H9 (cell line): Measurements from ENCODE around the gene CARTPT. TPM values are rescaled to one million over a fixed set of nuclear protein-coding genes. Genes with fewer than 3 reads are reported as not detected.

Experiments used
- DNase-seq: peaks from one replicate; pipeline ENCODE4 v3.0.0-alpha.2; 2017
- H2AFZ ChIP-seq: one replicate; pipeline ENCODE4 v1.6.1; 2013; ENCODE audit warnings: mild to moderate bottlenecking, low read length, control low read depth, moderate library complexity
- H2AK5ac ChIP-seq: 2 replicates; pipeline ENCODE4 v1.6.1; 2013; ENCODE audit warnings: low read length, control low read depth, mixed read lengths; ENCODE audit not compliant: insufficient read length
- H2BK120ac ChIP-seq: one replicate; pipeline ENCODE4 v1.6.1; 2013; ENCODE audit warnings: low read depth, mild to moderate bottlenecking, low read length, control low read depth, inconsistent platforms; ENCODE audit not compliant: poor library complexity, severe bottlenecking
- H2BK12ac ChIP-seq: 2 replicates; pipeline ENCODE4 v1.6.1; 2013; ENCODE audit warnings: low read length, control low read depth, mixed read lengths, low read depth; ENCODE audit not compliant: insufficient read length
- H2BK15ac ChIP-seq: 2 replicates; pipeline ENCODE4 v1.6.1; 2013; ENCODE audit warnings: low read depth, low read length, control low read depth
- H2BK20ac ChIP-seq: one replicate; pipeline ENCODE4 v1.6.1; 2013; ENCODE audit warnings: low read depth, mild to moderate bottlenecking, low read length, control low read depth, inconsistent platforms; ENCODE audit not compliant: poor library complexity, severe bottlenecking
- H2BK5ac ChIP-seq: 2 replicates; pipeline ENCODE4 v1.6.1; 2013; ENCODE audit warnings: low read length, control low read depth, mixed read lengths; ENCODE audit not compliant: insufficient read length
- H3K14ac ChIP-seq: 2 replicates; pipeline ENCODE4 v1.6.1; 2013; ENCODE audit warnings: low read length, control low read depth; ENCODE audit not compliant: insufficient read depth
- H3K18ac ChIP-seq: 2 replicates; pipeline ENCODE4 v1.6.1; 2013; ENCODE audit warnings: low read depth, mild to moderate bottlenecking, mixed read lengths, low read length, control low read depth; ENCODE audit not compliant: insufficient read length
- H3K23ac ChIP-seq: 2 replicates; pipeline ENCODE4 v1.6.1; 2013; ENCODE audit warnings: low read length, control low read depth, mixed read lengths, low read depth; ENCODE audit not compliant: insufficient read length
- H3K23me2 ChIP-seq: 2 replicates; pipeline ENCODE4 v1.6.1; 2013; ENCODE audit warnings: low read depth, mild to moderate bottlenecking, mixed read lengths, low read length, control low read depth; ENCODE audit not compliant: insufficient read length, poor library complexity, severe bottlenecking
- H3K27ac ChIP-seq: 2 replicates; pipeline ENCODE4 v1.5.1; 2013; ENCODE audit warnings: low read length, control low read depth, mixed read lengths, low read depth; ENCODE audit not compliant: insufficient read length
- H3K27me3 ChIP-seq: 2 replicates; pipeline ENCODE4 v1.6.1; 2013; ENCODE audit warnings: low read length, control low read depth, inconsistent platforms; ENCODE audit not compliant: insufficient read depth
- H3K4ac ChIP-seq: 2 replicates; pipeline ENCODE4 v1.6.1; 2013; ENCODE audit warnings: low read depth, mild to moderate bottlenecking, control low read depth, inconsistent platforms, low read length, moderate library complexity
- H3K4me1 ChIP-seq: 2 replicates; pipeline ENCODE4 v1.6.1; 2013; ENCODE audit warnings: low read length, control low read depth, inconsistent platforms; ENCODE audit not compliant: insufficient read depth
- H3K4me2 ChIP-seq: 2 replicates; pipeline ENCODE4 v1.6.1; 2013; ENCODE audit warnings: low read length, control low read depth, mixed read lengths; ENCODE audit not compliant: insufficient read length, insufficient read depth
- H3K56ac ChIP-seq: 2 replicates; pipeline ENCODE4 v1.6.1; 2013; ENCODE audit warnings: low read depth, mild to moderate bottlenecking, mixed read lengths, low read length, control low read depth; ENCODE audit not compliant: insufficient read length
- H3K79me1 ChIP-seq: 2 replicates; pipeline ENCODE4 v1.6.1; 2013; ENCODE audit warnings: low read depth, mild to moderate bottlenecking, moderate library complexity, low read length, control low read depth, inconsistent platforms; ENCODE audit not compliant: insufficient read depth, poor library complexity, severe bottlenecking
- H3K79me2 ChIP-seq: 2 replicates; pipeline ENCODE4 v1.6.1; 2013; ENCODE audit warnings: low read length, control low read depth, inconsistent platforms; ENCODE audit not compliant: insufficient read depth
- H3K9ac ChIP-seq: 2 replicates; pipeline ENCODE4 v1.6.1; 2013; ENCODE audit warnings: low read length, control low read depth, mixed read lengths; ENCODE audit not compliant: insufficient read length; ENCODE audit errors: extremely low read depth
- H3K9me3 ChIP-seq: one replicate; pipeline ENCODE4 v1.6.1; 2013; ENCODE audit warnings: low read depth, low read length, inconsistent platforms; ENCODE audit not compliant: control insufficient read depth
- H3T11ph ChIP-seq: one replicate; pipeline ENCODE4 v1.6.1; 2013; ENCODE audit warnings: mild to moderate bottlenecking, low read length, control low read depth, inconsistent platforms
- H4K20me1 ChIP-seq: one replicate; pipeline ENCODE4 v1.6.1; 2013; ENCODE audit not compliant: control insufficient read depth, insufficient read length, insufficient read depth
- H4K5ac ChIP-seq: 2 replicates; pipeline ENCODE4 v1.6.1; 2013; ENCODE audit warnings: low read depth, mild to moderate bottlenecking, mixed read lengths, low read length, control low read depth; ENCODE audit not compliant: insufficient read length
- H4K8ac ChIP-seq: replicated peaks from 2 replicates; pipeline ENCODE4 v1.6.1; 2013; ENCODE audit warnings: low read length, control low read depth, mixed read lengths, low read depth; ENCODE audit not compliant: insufficient read length
- H4K91ac ChIP-seq: 2 replicates; pipeline ENCODE4 v1.6.1; 2013; ENCODE audit warnings: low read depth, mild to moderate bottlenecking, moderate library complexity, mixed read lengths, low read length, control low read depth; ENCODE audit not compliant: insufficient read length
- H3K27ac Mint-ChIP-seq, 3 experiments: 2 replicates in 2 of 3; 3 replicates in 1 of 3; pipeline ENCODE4 v1.8.0; 2020 to 2021; ENCODE audit warnings: mixed read lengths in 3 of 3, mild to moderate bottlenecking in 1 of 3, moderate library complexity in 1 of 3
- H3K27me3 Mint-ChIP-seq: 2 replicates; pipeline ENCODE4 v1.8.0; 2021; ENCODE audit warnings: low read depth, mild to moderate bottlenecking, moderate library complexity, mixed read lengths
- H3K36me3 Mint-ChIP-seq, 3 experiments: 2 replicates in 2 of 3; 3 replicates in 1 of 3; pipeline ENCODE4 v1.8.0; 2020 to 2021; ENCODE audit warnings: low read depth in 3 of 3, mixed read lengths in 3 of 3; ENCODE audit not compliant: insufficient read depth in 1 of 3
- H3K4me1 Mint-ChIP-seq, 2 experiments: 2 replicates each; pipeline ENCODE4 v1.8.0; 2020; ENCODE audit warnings: mixed read lengths in 2 of 2
- H3K4me3 Mint-ChIP-seq, 2 experiments: 2 replicates in 1 of 2; 3 replicates in 1 of 2; pipeline ENCODE4 v1.8.0; 2020 to 2021; ENCODE audit warnings: mild to moderate bottlenecking in 2 of 2, mixed read lengths in 2 of 2, moderate library complexity in 1 of 2
- H3K9me3 Mint-ChIP-seq, 2 experiments: 2 replicates in 1 of 2; 3 replicates in 1 of 2; pipeline ENCODE4 v1.8.0; 2020; ENCODE audit warnings: mild to moderate bottlenecking in 2 of 2, mixed read lengths in 2 of 2, moderate library complexity in 1 of 2
- total RNA-seq: library from RNA; stranded (reverse); gene quantifications from 2 replicates; pipeline ENCODE4 v1.2.1, GENCODE V29; 2021
- TF ChIP-seq, protein P1 (sequence below): fragments of 200-600 bp; sonication (generic); conservative IDR thresholded peaks from 3 replicates; pipeline ENCODE4 v1.8.0; 2021; ENCODE audit warnings: antibody characterized with exemption, mild to moderate bottlenecking

Gene CARTPT
- total RNA-seq, 1 experiment from 2014 or later = not detected

DNA sequence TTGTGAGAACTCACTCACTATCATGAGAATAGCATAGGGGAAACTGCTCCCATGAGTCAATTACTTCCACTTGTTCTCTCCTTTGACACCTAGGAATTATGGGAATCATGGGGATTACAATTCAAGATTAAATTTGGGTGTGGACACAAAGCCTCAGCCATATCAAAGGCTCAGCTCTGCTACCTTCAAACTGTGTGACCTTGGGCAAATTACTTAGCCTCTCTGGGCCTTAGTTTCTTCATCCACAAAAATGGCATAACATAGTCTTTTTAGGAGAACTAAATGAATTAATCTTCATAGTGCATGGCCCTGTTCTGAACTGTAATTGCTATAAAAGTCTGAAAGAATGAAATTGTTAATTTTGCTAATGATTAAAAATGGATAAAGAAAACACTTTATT, 18.3 kb upstream of the CARTPT start:
- no peak overlapping the region for H2BK20ac ChIP-seq
- H3K27ac ChIP-seq = no peak overlapping the region
- no peak overlapping the region for H3T11ph ChIP-seq
- Mint-ChIP-seq H3K4me3 (no peak overlapping the region), H3K4me1 (peaks cover 11 to 14% of the 10 kb centered on the region in 2 experiments), H3K36me3 (no peaks in the 10 kb centered on the region), H3K9me3 (no peaks in the 10 kb centered on the region), H3K27ac (no peak overlapping the region), H3K27me3 (peaks cover 3% of the 10 kb centered on the region)
- no peak overlapping the region for H2AFZ ChIP-seq
- no peaks in the 10 kb centered on the region for H3K27me3 ChIP-seq
- H2BK120ac ChIP-seq = no peak overlapping the region
- H3K9me3 ChIP-seq = no peaks in the 10 kb centered on the region
- no peak overlapping the region for H2BK12ac ChIP-seq
- no peak overlapping the region for H3K4me2 ChIP-seq
- H3K23ac ChIP-seq = no peak overlapping the region
- H3K18ac ChIP-seq = no peak overlapping the region
- H4K20me1 ChIP-seq = no peaks in the 10 kb centered on the region
- H4K91ac ChIP-seq = no peak overlapping the region
- no peak overlapping the region for H2BK5ac ChIP-seq
- H3K56ac ChIP-seq = no peak overlapping the region
- DNase-seq = no peak
- H3K79me2 ChIP-seq = no peaks in the 10 kb centered on the region
- no peaks in the 10 kb centered on the region for H3K4me1 ChIP-seq
- H3K9ac ChIP-seq = no peak overlapping the region
- no peaks in the 10 kb centered on the region for H3K79me1 ChIP-seq
- no peak overlapping the region for H3K14ac ChIP-seq
- no peak overlapping the region for H3K4ac ChIP-seq
- TF ChIP-seq, protein P1, sequence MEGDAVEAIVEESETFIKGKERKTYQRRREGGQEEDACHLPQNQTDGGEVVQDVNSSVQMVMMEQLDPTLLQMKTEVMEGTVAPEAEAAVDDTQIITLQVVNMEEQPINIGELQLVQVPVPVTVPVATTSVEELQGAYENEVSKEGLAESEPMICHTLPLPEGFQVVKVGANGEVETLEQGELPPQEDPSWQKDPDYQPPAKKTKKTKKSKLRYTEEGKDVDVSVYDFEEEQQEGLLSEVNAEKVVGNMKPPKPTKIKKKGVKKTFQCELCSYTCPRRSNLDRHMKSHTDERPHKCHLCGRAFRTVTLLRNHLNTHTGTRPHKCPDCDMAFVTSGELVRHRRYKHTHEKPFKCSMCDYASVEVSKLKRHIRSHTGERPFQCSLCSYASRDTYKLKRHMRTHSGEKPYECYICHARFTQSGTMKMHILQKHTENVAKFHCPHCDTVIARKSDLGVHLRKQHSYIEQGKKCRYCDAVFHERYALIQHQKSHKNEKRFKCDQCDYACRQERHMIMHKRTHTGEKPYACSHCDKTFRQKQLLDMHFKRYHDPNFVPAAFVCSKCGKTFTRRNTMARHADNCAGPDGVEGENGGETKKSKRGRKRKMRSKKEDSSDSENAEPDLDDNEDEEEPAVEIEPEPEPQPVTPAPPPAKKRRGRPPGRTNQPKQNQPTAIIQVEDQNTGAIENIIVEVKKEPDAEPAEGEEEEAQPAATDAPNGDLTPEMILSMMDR = no peak
- H3K23me2 ChIP-seq = no peaks in the 10 kb centered on the region
- H4K8ac ChIP-seq = no peak overlapping the region
- no peak overlapping the region for H2AK5ac ChIP-seq
- H2BK15ac ChIP-seq = no peak overlapping the region
- no peak overlapping the region for H4K5ac ChIP-seq
